HG03025 (cell line): ENCODE measurements around the gene AKAP13.
A peak's percentile ranks its signal among the peaks of the same experiment; 100 is the strongest.
"Not testable (repeated sequence)": the region's sequence is repeated elsewhere in the genome, so short reads cannot be mapped to it uniquely, and the experiment has no call there.

Experiments used
- ATAC-seq: cut with Tn5 transposase; IDR thresholded peaks from one replicate; pipeline ENCODE4 v1.9.1; 2021; ENCODE audit warnings: mild to moderate bottlenecking, moderate library complexity; ENCODE audit not compliant: unreplicated experiment, low FRiP score

Gene AKAP13

GRCh38 chr15:85518979-85519761 lies 138.8 kb downstream of the AKAP13 start:
- ATAC-seq = no peak

- no peak for ATAC-seq
Observed at GRCh38 chr15:85520650-85521049, 140.2 kb downstream of the AKAP13 start.

GRCh38 chr15:85523530-85523929 lies 143.1 kb downstream of the AKAP13 start:
- ATAC-seq = no peak

- no peak for ATAC-seq
Observed at GRCh38 chr15:85525755-85526154, 145.4 kb downstream of the AKAP13 start.

GRCh38 chr15:85527895-85528294 lies 147.5 kb downstream of the AKAP13 start:
- no peak for ATAC-seq

GRCh38 chr15:85530079-85530478 lies 149.7 kb downstream of the AKAP13 start:
- no peak for ATAC-seq

GRCh38 chr15:85531083-85531482 lies 150.7 kb downstream of the AKAP13 start:
- no peak for ATAC-seq

GRCh38 chr15:85532689-85533088 lies 152.3 kb downstream of the AKAP13 start:
- ATAC-seq = no peak

GRCh38 chr15:85534031-85534430 lies 153.6 kb downstream of the AKAP13 start:
- ATAC-seq = peak; percentile 95

GRCh38 chr15:85535533-85536330 lies 155.3 kb downstream of the AKAP13 start:
- ATAC-seq = not testable (repeated sequence)

- no peak for ATAC-seq
Observed at GRCh38 chr15:85536341-85536740, 155.9 kb downstream of the AKAP13 start.

GRCh38 chr15:85539491-85539890 lies 159.1 kb downstream of the AKAP13 start:
- ATAC-seq = no peak

- ATAC-seq = no peak
Observed at GRCh38 chr15:85540085-85540797, 159.8 kb downstream of the AKAP13 start.

GRCh38 chr15:85541744-85542143 lies 161.3 kb downstream of the AKAP13 start:
- no peak for ATAC-seq

- ATAC-seq = no peak
Observed at GRCh38 chr15:85542488-85542887, 162.1 kb downstream of the AKAP13 start.

GRCh38 chr15:85542895-85543331 lies 162.5 kb downstream of the AKAP13 start:
- no peak for ATAC-seq

- no peak for ATAC-seq
Observed at GRCh38 chr15:85543741-85544155, 163.3 kb downstream of the AKAP13 start.

GRCh38 chr15:85545185-85545584 lies 164.8 kb downstream of the AKAP13 start:
- ATAC-seq = no peak

GRCh38 chr15:85545752-85546151 lies 165.3 kb downstream of the AKAP13 start:
- no peak for ATAC-seq

GRCh38 chr15:85547386-85547785 lies 167.0 kb downstream of the AKAP13 start:
- no peak for ATAC-seq

- no peak for ATAC-seq
Observed at GRCh38 chr15:85550283-85550682, 169.9 kb downstream of the AKAP13 start.
